Tibial nerve (tissue), 4 donors: Measurements from ENCODE around the gene EFNA5.

ENCODE experiments used
- EP300 ChIP-seq, 2 donors: sonication (generic); formaldehyde crosslinking; IDR thresholded peaks; one replicate each; pipeline ENCODE4 v1.6.1; 2017; ENCODE audit warnings: antibody characterized with exemption in 2 of 2, mild to moderate bottlenecking in 1 of 2
- POLR2A ChIP-seq, 2 donors: fragments of 450-650 bp; IDR thresholded peaks; one replicate each; pipeline ENCODE4 v1.6.1; 2017; ENCODE audit warnings: antibody characterized with exemption in 2 of 2, mild to moderate bottlenecking in 2 of 2, moderate library complexity in 2 of 2
- TF ChIP-seq, protein P1 (sequence below), 5 experiments: fragments of 200-600 bp in 3 of 5; fragments of 450-650 bp in 2 of 5; sonication (generic) in 3 of 5; IDR thresholded peaks; one replicate each; pipeline ENCODE4 v1.5.1; 2016 to 2019; ENCODE audit warnings: antibody characterized with exemption in 5 of 5, mild to moderate bottlenecking in 3 of 5, moderate library complexity in 2 of 5

DNA sequence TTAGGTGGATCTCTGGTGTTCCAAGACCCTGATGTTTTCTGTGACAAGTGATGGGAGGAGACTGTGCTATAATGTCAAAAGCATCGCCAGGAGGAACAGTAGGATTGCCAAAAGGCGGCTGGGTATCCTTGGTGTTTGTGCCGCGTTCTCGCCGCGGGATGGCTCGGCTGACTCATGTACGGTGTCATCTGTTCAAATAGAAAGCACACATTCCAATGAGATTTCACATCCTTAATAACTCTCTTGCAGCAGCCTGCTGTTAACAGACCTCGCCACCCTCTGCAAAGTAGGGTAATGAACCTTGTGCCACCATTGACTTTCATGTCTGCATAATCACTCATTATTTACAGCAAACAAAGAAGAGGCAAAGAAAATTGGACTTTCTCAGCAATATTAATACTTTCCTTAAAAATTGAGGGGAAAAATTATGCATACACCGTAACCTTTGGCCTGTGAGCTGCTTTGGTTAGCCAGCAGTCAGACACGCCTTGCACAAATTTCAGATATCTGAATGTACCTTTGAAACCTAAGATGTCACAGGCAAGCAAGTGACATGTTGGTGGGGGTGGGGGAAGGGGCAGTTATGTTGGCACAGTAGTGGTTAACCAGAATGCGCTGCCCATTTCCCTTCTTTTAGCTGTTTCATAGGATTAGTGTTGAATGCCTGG is 289.4 kb downstream of the EFNA5 start:
- TF ChIP-seq, protein P1, sequence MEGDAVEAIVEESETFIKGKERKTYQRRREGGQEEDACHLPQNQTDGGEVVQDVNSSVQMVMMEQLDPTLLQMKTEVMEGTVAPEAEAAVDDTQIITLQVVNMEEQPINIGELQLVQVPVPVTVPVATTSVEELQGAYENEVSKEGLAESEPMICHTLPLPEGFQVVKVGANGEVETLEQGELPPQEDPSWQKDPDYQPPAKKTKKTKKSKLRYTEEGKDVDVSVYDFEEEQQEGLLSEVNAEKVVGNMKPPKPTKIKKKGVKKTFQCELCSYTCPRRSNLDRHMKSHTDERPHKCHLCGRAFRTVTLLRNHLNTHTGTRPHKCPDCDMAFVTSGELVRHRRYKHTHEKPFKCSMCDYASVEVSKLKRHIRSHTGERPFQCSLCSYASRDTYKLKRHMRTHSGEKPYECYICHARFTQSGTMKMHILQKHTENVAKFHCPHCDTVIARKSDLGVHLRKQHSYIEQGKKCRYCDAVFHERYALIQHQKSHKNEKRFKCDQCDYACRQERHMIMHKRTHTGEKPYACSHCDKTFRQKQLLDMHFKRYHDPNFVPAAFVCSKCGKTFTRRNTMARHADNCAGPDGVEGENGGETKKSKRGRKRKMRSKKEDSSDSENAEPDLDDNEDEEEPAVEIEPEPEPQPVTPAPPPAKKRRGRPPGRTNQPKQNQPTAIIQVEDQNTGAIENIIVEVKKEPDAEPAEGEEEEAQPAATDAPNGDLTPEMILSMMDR (IDR thresholded peaks at IDR 0.05), result no peak
- TF ChIP-seq POLR2A (IDR thresholded peaks at IDR 0.05), result no peak
- TF ChIP-seq EP300 (IDR thresholded peaks at IDR 0.05), result no peak
